DMS114 treated with DMSO at 0.1 percent for 48 hours (cell line): ENCODE data around the gene ZNF569.
"Not testable (repeated sequence)": the region's sequence is repeated elsewhere in the genome, so short reads cannot be mapped to it uniquely, and the experiment has no call there.

Source experiments
- DNase-seq: peaks from one replicate; lab custom pipeline; 2025; ENCODE audit not compliant: unreplicated experiment; lab: John Stamatoyannopoulos, UW

Gene ZNF569

DNA sequence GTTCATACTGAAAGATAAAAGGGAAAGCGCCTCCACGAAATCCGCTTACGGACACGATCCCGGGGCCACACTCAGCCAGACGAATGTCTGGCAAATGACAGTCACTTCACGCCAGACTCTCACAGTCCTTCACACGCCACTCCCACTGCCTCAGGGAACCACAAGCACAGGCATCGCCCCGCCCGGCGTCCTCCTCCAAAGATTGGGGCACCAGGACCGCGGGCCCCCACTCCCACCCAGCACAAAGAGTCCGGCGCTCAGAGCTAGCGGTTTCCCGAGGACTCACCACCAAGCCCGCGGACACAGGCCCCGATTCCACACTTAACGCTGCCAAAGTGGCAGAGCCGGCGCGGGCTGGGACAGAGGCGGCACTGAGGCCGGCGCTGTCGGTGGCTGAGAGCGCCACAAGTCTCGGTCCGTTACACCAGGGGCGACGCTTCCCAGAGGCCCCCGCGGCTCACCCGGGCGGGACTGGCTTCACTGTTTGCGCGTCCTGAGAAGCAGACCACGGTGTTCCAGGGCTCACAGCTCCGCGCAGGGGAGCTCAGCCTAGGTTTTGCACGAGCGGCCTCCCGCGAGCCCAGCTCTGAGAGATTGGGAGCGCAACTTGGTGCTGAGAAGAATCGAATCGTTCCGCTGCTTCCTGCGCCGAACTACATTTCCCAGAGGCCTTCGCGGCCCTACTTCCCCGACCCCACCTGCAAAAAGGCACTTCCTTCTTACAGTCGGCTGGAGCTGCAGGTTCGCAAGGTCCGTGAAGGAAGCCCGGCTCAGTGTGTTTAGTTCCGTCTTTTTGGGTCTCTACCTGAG lies at the start of gene ZNF569:
TSS of gene ZNF569 (minus strand) at position 647 of the 810 bp plus-strand sequence. CDS start 22,523 bp downstream, outside the sequence.
- DNase-seq = peak; percentile 92

DNA sequence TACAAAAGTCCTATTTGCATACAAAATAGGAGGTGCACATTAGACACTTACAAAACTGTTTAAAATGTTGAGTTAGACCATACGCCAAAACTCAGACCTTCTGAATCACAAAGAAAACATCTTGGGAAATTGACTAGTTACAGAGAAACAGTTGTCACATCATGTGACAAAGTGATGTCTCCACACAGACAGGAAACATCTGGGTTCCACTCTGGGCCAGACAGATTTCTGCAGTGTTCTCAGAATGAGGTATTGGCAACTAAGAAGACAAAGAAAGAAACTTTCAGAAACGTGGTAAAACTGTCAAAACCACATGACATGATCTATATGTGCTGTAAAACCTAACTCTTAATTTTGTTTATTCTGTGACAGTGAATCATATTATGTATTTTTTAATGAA lies 46.2 kb upstream of the ZNF569 start:
- no peak for DNase-seq

DNA sequence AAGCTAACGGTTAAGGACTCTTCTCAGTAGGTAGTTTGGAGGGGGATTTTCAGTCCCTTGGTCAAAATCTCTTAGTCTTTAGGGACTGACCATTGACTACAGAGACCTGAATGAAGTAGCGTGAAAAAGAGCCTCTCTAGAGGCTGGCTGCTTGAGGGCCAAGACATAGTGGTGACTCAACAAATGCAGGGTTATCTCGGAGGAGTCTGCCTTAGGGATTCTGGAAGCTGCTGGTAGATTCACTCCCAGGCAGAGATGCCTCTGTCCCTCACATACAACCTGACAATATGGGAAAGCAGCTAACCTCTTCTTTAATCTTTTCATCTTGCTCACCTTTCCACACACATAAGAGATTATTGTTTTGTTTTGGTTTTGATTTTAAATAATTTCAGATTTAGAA lies 44.6 kb upstream of the ZNF569 start:
- no peak for DNase-seq

DNA sequence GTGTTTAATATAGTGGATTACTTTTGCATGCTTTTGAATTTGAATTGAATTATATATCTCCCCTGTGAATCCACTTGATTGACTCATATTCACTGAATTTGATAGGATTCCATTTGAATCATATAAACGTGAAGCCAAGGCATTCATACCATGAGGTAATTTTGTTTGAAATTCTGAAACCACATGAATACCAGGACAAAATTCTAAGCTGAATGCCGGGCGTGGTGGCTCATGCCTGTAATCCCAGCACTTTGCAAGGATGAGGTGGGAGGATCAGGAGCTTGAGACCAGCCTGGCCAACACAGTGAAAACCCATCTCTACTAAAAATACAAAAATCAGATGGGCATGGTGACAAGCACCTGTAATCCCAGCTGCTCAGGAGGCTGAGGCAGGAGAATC lies 43.9 kb upstream of the ZNF569 start:
- no peak for DNase-seq

DNA sequence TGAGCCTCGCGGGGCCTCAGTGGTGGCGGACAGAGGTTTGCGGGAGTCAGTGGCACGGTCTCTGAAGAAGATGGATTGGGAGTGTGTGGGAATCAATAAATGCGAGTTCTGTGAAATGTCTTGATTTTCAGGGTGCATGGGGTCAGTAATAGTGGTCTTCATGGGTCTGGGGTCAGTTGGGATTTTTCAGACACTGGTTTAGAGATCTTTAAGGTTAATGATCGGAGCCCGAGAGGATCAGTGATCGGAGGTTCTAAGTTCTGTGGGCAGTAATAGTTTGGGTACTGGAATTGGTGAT lies 39.9 kb upstream of the ZNF569 start:
- DNase-seq = no peak

DNA sequence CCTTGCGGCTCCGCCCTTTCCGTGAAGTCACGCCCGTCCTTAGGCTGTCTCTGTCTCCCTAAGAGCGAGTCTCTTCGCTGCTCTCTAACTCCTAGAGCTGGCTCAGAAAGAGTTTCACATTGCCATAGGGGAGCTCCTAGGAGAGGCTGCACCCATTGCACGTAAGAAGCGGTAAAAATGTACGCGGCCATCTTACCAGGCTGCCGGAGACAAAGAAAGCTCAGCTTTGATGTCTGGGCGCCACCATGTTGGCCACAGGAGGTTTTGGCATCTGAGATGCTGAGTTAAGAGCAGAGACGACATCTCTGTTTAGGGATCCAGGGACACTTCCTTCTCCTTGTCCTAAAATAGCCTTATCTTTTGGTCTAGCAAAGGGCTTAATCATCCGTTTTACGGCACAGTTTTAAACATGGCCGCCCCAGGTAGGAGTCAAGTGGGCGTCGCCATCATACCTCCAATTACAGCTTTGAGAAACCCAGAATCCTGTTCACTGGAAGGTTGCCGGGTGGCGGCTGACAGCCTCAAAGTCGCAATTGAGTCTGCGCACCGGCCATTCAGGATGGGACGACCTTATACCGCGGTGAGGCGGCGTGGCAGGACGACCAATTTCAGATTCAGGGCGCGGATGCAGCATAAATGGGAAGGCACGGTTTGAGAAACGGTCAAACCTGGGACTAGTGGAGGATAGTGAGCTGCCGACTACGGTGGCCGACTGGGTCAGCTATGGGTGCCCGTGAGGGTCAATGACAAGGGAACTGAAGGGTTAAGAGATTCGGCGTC lies 39.3 kb upstream of the ZNF569 start, which contains the start of gene ZNF793:
TSS of gene ZNF793 (plus strand) at position 553 of the 780 bp plus-strand sequence. CDS start 16,501 bp downstream, outside the sequence.
- peak; percentile 67 for DNase-seq

DNA sequence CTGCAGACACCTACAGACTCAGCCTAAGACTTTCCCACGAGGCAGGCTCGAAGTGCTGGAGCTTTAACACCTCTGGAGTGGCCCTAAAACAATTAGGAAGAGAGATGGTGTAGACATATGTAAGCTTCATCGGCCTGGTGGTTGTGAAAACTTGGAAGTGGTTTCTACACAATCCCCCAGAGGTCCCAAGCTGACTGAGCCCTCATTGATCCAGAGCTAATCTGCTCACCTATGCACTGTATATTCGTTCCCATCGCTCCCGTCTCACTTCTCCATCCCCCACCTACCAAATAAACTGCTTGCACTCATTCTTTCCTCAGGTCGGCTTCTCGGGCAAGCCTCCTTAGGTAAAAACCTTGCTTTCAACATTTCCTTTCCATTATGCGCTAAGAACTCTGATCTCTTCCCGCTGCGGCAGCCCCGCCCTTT lies 38.7 kb upstream of the ZNF569 start:
- no peak for DNase-seq

DNA sequence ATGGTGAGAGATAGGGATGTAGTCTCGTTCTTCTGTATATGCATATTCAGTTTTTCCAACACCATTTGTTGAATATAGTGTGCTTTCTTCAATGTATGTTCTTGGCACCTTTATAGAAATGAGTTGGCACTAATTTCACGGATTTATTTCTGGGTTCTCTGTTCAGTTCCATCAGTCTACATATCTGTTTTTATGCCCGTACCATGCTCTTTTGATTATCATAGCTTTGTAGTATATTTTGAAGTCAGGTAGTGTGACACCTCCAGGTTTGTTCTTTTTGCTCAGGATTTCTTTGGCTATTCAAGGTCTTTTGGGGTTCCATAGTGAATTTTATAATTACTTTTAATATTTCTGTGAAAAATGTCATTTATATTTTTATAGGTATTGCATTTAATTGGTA lies 25.0 kb upstream of the ZNF569 start:
- DNase-seq = no peak

DNA sequence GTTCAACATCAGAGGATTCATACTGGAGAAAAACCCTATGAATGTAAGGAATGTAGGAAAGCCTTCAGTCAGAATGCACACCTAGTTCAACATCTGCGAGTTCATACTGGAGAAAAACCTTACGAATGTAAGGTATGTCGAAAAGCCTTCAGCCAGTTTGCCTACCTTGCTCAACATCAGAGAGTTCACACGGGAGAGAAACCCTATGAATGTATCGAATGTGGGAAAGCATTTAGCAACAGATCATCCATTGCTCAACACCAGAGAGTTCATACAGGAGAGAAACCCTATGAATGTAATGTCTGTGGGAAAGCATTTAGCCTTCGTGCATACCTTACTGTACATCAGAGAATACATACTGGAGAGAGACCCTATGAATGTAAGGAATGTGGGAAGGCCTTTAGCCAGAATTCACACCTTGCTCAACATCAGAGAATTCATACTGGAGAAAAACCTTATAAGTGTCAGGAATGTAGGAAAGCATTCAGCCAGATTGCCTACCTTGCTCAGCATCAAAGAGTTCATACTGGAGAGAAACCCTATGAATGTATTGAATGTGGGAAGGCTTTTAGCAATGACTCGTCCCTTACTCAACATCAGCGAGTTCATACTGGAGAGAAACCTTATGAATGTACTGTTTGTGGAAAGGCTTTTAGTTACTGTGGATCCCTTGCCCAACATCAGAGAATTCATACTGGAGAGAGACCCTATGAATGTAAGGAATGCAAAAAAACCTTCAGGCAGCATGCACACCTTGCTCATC lies 17.3 kb upstream of the ZNF569 start:
- DNase-seq = no peak

DNA sequence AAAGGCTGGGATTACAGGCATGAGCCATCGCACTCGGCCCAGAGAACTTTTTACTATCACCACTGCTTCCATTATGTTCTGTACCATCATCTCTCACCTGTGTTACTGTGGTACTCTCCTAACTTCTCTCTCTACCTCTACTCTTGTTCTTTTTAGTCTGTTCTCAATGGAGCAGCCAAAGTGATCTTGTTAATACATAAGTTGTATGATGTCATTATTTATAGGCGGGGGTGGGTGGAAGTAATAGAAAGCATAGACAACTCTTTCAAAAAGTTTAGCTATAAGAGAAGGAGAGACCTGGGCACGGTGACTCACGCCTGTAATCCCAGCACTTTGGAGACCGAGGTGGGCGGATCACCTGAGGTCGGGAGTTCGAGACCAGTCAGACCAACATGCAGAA lies 4.9 kb upstream of the ZNF569 start:
- no peak for DNase-seq

DNA sequence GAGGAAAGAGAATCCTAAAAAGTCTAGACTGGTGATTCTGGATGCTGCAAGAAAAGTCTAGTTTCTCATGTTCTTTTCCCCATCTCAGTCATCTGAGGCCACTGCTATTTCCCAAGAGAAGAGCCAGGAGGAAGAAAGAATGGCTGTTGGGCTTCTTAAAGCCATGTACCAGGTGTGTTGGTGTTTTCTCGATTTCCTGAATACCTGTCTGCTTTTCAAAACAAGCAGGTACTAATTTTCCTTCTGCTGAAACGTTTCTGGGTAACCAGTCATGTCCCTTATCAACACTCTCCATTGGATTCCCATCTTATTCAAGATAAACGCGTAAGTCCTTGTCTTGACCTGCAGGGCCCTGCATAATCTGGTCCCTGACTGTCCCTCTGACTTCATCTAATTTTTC lies 3.0 kb upstream of the ZNF569 start:
- DNase-seq = no peak

DNA sequence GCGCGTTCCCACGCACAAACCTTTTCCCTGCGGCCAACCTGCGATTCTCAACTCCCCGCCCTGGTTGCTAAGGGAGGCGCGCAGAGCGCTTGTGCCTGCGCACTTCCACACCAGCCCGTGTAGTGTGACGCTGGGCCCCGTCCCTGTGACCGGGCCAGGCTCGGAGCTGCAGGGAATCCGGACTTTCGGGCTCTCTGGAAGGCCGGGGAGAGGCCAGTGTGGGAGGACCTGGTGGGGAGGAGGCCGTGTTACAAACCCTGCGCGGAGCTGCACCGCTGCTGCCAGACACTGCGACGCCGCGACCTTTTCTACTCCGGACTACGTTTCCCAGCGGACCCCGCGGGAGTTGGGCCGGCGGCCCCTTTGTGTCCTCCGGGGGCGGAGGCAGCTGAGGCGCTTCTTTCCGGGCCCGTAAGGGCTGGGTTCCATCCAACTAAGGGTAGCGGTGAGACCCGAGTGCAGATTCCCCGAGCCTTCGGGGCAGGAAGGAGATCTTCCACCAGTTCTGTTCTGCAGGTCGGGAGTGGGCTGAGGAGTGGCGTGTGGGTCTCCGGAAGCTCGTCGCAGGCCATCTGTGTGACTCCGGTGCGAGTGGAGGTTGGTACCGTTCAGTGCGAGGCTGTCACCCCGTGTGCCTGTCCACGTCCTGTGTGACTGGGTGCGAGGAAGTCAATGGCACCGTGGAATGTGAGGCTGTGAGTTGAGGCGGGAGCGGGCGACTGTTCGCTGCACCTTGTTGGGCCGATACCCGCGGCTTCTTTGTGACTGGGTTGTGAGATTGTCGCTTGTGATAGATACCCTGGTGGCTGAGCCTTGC lies 1.9 kb upstream of the ZNF569 start, which contains the start of gene ZNF570:
TSS of gene ZNF570 (plus strand) at position 396 of the 817 bp plus-strand sequence. CDS start 999 bp downstream, outside the sequence.
- peak; percentile 83 for DNase-seq

DNA sequence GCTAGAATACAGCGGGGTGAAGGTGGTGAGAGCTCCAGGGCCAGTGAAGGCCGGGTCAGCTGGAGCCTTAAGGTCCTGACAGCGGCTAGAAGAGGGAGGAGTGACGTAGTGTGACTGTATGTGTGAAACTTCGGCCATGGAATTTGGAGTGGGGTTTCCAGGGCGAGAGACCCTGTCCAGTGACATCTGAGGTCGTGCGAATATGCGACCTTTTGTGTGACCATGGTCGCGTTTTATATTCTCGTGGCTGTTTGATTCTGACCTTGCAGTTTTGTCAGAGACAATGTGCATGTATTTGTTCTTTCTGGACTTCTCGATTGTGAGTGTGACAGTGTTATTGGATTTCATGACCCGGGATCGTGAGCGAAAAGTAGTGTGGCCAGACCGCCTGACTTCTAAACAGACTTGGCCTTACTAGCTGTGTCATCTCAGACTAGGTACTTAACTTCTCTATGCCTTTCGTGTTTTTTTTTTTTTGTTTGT lies 405 bp upstream of the ZNF569 start:
- no peak for DNase-seq

DNA sequence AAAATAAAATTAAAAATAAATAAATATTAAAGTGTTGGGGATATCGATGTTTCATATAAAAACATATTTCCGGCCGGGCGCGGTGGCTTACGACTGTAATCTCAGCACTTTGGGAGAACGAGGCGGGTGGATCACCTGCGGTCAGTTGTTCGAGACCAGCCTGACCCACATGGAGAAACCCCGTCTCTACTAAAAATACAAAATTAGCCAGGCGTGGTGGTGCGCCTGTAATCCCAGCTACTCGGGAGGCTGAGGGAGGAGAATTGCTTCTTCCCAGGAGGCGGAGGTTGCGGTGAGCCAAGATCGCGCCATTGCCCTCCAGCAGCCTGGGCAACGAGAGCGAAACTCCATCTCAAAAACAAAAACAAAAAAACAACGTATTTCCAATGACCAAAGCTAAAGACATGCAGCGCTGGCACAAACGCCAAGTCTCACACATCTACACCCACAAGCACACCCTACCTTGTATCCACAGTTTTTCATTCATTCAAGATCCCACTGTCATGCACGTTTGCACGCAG lies 907 bp downstream of the ZNF569 start:
- no peak for DNase-seq

DNA sequence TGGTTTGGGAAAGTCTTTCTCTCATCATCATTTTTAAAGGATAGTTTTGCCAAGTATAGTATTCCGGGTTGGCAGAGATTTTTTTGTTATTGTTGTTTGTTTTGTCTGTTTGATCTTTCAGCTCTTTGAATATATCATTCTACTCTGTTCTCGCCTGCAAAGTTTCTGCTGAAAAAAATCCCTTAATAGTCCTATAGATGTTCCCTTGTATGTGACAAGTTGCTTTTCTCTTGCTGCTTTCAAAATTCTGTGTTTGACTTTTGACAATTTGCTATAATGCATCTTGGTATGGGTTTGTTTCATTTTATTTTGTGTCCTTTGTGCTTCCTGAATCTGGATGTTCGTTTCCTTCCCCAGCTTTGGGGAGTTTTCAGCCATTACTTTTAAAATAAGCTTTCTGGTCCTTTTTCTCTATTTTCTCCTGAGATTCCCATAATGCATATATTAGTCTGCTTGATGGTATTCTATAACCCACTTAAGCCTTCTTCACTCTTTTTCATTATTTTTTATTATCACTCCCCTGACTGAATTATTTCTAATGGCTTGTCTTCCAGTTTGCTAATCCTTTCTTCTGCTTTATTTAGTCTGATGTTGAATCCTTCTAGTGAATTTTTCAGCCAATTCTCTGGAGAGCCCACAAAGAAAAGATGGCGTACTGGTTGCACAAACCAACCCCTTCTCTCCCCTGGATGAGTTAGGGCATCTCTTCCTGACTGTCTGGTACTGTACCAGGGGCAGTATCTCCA lies 14.6 kb downstream of the ZNF569 start:
- no peak for DNase-seq

DNA sequence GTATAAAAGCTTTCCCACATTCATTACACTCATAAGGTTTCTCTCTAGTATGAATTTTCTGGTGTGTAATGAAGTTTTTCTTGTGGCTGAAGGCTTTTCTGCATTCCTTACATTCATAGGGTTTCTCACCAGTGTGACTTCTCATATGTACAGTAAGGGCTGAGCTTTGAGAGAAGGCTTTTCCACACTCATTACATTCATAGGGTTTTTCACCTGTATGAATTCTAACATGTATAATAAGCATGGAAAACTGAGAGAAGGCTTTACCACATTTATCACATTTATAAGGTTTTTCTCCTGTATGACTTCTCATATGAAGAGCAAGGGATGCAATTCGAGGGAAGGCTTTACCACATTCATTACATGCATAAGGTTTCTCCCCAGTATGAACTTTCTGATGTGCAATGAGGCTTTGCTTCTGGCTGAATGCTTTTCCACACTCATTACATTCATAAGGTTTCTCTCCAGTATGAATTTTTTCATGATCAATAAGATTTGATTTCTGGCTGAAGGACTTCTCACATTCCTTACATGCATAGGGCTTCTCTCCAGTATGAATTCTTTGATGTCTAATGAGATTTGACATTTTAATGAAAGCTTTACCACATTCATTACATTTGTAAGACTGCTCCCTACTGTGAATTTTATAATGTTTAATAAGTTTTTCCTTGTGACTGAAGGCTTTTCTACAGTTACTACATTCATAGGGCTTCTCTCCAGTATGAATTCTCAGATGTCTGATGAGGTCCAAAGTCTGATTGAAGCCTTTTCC lies 53.7 kb downstream of the ZNF569 start:
- DNase-seq = peak; percentile 20

DNA sequence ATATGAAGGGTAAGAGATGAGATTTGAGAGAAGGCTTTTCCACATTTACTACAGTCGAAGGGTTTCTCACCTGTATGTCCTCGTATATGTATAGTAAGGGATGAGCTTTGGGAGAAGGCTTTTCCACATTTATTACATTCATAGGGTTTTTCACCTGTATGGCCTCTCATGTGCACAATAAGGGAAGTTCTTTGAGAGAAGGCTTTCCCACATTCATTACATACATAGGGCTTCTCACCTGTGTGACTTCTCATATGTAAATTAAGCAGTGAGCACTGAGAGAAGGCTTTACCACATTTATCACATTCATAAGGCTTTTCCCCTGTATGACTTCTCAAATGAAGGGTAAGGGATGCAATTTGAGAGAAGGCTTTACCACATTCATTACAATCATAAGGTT lies 54.5 kb downstream of the ZNF569 start:
- DNase-seq = no peak

DNA sequence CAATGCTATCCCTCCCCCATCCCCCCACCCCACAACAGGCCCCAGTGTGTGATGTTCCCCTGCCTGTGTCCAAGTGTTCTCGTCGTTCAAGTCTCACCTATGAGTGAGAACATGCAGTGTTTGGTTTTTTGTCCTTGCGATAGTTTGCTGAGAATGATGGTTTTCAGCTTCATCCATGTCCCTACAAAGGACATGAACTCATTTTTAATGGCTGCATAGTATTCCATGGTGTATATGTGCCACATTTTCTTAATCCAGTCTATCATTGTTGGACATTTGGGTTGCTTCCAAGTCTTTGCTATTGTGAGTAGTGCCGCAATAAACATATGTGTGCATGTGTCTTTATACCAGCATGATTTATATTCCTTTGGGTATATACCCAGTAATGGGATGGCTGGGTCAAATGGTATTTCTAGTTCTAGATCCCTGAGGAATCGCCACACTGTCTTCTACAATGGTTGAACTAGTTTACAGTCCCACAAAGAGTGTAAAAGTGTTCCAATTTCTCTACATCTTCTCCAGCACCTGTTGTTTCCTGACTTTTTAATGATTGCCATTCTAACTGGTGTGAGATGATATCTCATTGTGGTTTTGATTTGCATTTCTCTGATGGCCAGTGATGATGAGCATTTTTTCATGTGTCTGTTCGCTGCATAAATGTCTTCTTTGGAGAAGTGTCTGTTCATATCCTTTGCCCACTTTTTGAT lies 61.0 kb downstream of the ZNF569 start:
- not testable (repeated sequence) for DNase-seq
